Measurements from ENCODE around the gene BRCA1. TPM values are rescaled to one million over a fixed set of nuclear protein-coding genes. Genes with fewer than 3 reads are reported as not detected.

BRCA1 gene
- total RNA-seq, 2 experiments from 2014 or later, result 1.2 to 1.3 TPM

DNA sequence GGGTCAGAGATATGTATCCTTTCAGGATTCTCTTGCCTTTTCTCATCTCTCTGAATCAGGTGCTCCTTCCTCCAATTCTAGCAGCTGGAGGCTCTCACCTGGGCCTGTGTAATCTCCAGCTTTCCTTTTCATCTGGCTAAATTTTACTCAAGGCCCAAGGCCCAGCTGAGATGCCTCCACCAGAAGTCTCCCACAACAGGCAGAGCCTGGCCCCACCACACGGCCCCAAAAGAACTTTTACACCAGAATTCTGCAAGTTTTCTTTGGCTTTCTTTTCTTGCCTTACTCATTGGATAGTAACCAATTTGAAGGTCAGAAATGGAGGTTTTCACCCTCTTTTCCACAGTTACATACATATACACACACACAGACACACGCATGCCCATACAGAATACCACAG lies 85.5 kb downstream of the BRCA1 start:
- ATAC-seq (ENCODE audit: poor library complexity) (no peak), DNase-seq (no peak)
- H3K36me3 Mint-ChIP-seq (ENCODE audit: low read depth), result no peaks in the 10 kb centered on the region
- TF ChIP-seq, protein P1, sequence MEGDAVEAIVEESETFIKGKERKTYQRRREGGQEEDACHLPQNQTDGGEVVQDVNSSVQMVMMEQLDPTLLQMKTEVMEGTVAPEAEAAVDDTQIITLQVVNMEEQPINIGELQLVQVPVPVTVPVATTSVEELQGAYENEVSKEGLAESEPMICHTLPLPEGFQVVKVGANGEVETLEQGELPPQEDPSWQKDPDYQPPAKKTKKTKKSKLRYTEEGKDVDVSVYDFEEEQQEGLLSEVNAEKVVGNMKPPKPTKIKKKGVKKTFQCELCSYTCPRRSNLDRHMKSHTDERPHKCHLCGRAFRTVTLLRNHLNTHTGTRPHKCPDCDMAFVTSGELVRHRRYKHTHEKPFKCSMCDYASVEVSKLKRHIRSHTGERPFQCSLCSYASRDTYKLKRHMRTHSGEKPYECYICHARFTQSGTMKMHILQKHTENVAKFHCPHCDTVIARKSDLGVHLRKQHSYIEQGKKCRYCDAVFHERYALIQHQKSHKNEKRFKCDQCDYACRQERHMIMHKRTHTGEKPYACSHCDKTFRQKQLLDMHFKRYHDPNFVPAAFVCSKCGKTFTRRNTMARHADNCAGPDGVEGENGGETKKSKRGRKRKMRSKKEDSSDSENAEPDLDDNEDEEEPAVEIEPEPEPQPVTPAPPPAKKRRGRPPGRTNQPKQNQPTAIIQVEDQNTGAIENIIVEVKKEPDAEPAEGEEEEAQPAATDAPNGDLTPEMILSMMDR (IDR thresholded peaks at IDR 0.05), result no peak
- ChIA-PET CTCF (no interaction called here), POLR2A (no interaction called here)
- Histone ChIP-seq H3K27me3 (ENCODE audit: control insufficient read depth in 1 of 2, insufficient read depth in 2 of 2, low read length in 2 of 2) (no peaks in the 10 kb centered on the region), H3K36me3 (ENCODE audit: insufficient read depth, low read length) (no peaks in the 10 kb centered on the region), H3K4me3 (ENCODE audit: low read length) (no peak overlapping the region), H3K4me1 (ENCODE audit: insufficient read depth, low read length) (no peaks in the 10 kb centered on the region), H3K9me3 (ENCODE audit: control insufficient read depth in 1 of 2, insufficient read depth in 1 of 2, low read length in 2 of 2) (no peaks in the 10 kb centered on the region), H3K27ac (ENCODE audit: low read depth in 1 of 2, low read length in 2 of 2) (no peak overlapping the region)
- intact Hi-C loops (cut with DNase I, micrococcal nuclease), result no loop called here
- H3K27me3 Mint-ChIP-seq, result no peaks in the 10 kb centered on the region
- H3K9me3 Mint-ChIP-seq, result no peaks in the 10 kb centered on the region
- no peaks in the 10 kb centered on the region for H3K4me1 Mint-ChIP-seq (ENCODE audit: low read depth)
- no peak overlapping the region for H3K27ac Mint-ChIP-seq
- no peak overlapping the region for H3K4me3 Mint-ChIP-seq

DNA sequence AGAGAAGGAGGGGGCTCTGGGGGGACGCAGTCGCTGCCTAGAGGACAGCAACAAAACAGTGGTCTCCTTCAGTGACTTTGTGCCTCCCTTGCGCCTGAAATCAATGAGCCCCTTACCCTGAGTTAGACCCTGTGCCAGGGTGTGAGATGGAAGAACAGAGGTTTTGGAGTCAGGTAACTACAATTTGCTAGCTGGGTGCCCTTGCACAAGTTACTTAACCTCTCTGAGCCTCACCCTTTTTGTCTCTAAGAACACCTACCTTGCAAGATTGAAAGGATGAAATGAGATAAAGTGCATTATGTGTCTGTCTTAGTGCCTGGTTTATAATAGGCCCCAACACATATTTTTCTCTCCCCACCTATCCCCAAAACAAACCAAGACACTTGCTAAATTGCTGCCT lies 90.3 kb downstream of the BRCA1 start:
- H3K4me1 ChIP-seq (ENCODE audit: insufficient read depth, low read length), result no peaks in the 10 kb centered on the region
- Mint-ChIP-seq H3K27ac (no peak overlapping the region), H3K4me3 (no peak overlapping the region), H3K27me3 (no peaks in the 10 kb centered on the region), H3K36me3 (ENCODE audit: low read depth) (no peaks in the 10 kb centered on the region), H3K9me3 (no peaks in the 10 kb centered on the region), H3K4me1 (ENCODE audit: low read depth) (no peaks in the 10 kb centered on the region)
- ATAC-seq (ENCODE audit: poor library complexity) (no peak), DNase-seq (no peak)
- TF ChIP-seq, protein P1 (IDR thresholded peaks at IDR 0.05), result no peak
- H3K27ac ChIP-seq (ENCODE audit: low read depth in 1 of 2, low read length in 2 of 2), result no peak overlapping the region
- no peaks in the 10 kb centered on the region for H3K27me3 ChIP-seq (ENCODE audit: control insufficient read depth in 1 of 2, insufficient read depth in 2 of 2, low read length in 2 of 2)
- H3K36me3 ChIP-seq (ENCODE audit: insufficient read depth, low read length), result no peaks in the 10 kb centered on the region
- H3K9me3 ChIP-seq (ENCODE audit: control insufficient read depth in 1 of 2, insufficient read depth in 1 of 2, low read length in 2 of 2), result no peaks in the 10 kb centered on the region
- intact Hi-C loops (cut with DNase I, micrococcal nuclease), result no loop called here
- POLR2A ChIA-PET, result no interaction called here
- H3K4me3 ChIP-seq (ENCODE audit: low read length), result no peak overlapping the region
- CTCF ChIA-PET, result no interaction called here

DNA sequence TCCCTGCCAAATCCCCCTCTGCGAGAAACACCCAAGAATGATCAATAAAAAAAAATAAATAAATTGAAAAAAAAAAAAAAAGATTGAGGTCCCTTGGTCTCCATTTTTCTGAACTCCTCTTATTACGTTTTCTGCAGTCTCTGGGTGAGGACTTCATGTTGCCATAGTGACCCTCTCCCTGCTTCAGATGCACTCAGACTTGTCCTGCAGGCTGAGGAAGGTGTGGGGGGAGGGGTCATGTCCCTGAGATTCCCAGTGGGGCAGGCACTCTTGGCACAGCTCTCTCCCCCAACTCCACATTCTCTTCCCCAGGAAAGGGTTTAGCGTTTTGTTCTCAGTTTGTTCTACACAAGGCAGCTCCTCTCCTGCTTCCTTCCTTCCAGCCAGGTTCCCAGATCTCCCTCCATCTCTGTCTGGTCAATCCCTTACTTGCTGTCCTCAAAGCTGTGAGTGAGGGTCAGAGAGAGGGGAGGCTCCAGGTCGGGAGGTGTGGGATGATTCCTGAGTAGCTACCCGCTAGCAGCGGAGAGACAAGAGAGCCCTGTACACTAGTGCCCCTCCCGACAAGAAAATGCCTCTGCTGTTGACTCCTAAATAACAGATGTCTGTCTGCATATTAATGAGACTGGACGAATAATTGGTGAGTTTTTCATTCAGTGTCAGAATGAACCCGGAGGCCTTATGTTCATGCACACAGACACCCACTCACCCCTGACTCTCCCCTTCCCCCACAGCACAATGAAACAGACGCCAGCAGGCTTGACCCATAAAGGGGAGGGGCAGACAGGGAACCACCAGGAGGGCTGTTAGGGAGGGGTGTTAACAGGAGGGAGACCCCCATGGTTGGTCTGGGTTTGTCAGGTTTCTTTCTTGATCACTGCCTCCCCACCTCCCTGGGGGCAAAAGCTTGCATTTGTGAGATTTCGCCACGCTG lies 90.9 kb downstream of the BRCA1 start:
- H3K4me3 Mint-ChIP-seq, result no peak overlapping the region
- Histone ChIP-seq H3K4me1 (ENCODE audit: insufficient read depth, low read length) (no peaks in the 10 kb centered on the region), H3K4me3 (ENCODE audit: low read length) (no peak overlapping the region), H3K36me3 (ENCODE audit: insufficient read depth, low read length) (no peaks in the 10 kb centered on the region), H3K27ac (ENCODE audit: low read depth in 1 of 2, low read length in 2 of 2) (no peak overlapping the region), H3K9me3 (ENCODE audit: control insufficient read depth in 1 of 2, insufficient read depth in 1 of 2, low read length in 2 of 2) (no peaks in the 10 kb centered on the region), H3K27me3 (ENCODE audit: control insufficient read depth in 1 of 2, insufficient read depth in 2 of 2, low read length in 2 of 2) (no peaks in the 10 kb centered on the region)
- H3K4me1 Mint-ChIP-seq (ENCODE audit: low read depth), result no peaks in the 10 kb centered on the region
- DNase-seq (no peak), ATAC-seq (ENCODE audit: poor library complexity) (no peak)
- CTCF ChIA-PET, result no interaction called here
- H3K27ac Mint-ChIP-seq, result no peak overlapping the region
- no peaks in the 10 kb centered on the region for H3K36me3 Mint-ChIP-seq (ENCODE audit: low read depth)
- H3K27me3 Mint-ChIP-seq, result no peaks in the 10 kb centered on the region
- POLR2A ChIA-PET, result no interaction called here
- H3K9me3 Mint-ChIP-seq, result no peaks in the 10 kb centered on the region
- intact Hi-C loops (cut with DNase I, micrococcal nuclease), result no loop called here
- TF ChIP-seq, protein P1 (IDR thresholded peaks at IDR 0.05), result no peak

All from CD4-positive, alpha-beta T cell (primary cell).